Stimulated activated CD8-positive, alpha-beta memory T cell treated with anti-CD3 and anti-CD28 coated beads, Interleukin-7, amount 100 ng/mL, for 1 hour (primary cell): Measurements from ENCODE around the gene TRIM17.

Experiments
- DNase-seq, 2 donors: peaks; one replicate each; pipeline ENCODE4 v3.0.0-alpha.2; 2020; ENCODE audit warnings: low read depth in 2 of 2

TRIM17 gene

GRCh38 chr1:228378873-228379460 is 37.7 kb downstream of the TRIM17 start:
- DNase-seq, result no peak

GRCh38 chr1:228378090-228378872 is 38.4 kb downstream of the TRIM17 start:
- peak in 1 of 2 donors; percentile 7 for DNase-seq

GRCh38 chr1:228377664-228378089 is 39.0 kb downstream of the TRIM17 start:
- no peak for DNase-seq

- no peak for DNase-seq
Observed at GRCh38 chr1:228376651-228377631, 39.7 kb downstream of the TRIM17 start.

GRCh38 chr1:228376262-228376628 is 40.4 kb downstream of the TRIM17 start:
- DNase-seq, result no peak

GRCh38 chr1:228375578-228376261 is 40.9 kb downstream of the TRIM17 start:
- DNase-seq, result no peak

GRCh38 chr1:228374711-228375577 is 41.7 kb downstream of the TRIM17 start:
- DNase-seq, result no peak

GRCh38 chr1:228373681-228374571 is 42.7 kb downstream of the TRIM17 start:
- DNase-seq, result no peak

- DNase-seq, result no peak
Observed at GRCh38 chr1:228373004-228373680, 43.5 kb downstream of the TRIM17 start.

GRCh38 chr1:228372183-228373003 is 44.3 kb downstream of the TRIM17 start:
- no peak for DNase-seq

- DNase-seq, result no peak
Observed at GRCh38 chr1:228371741-228372182, 44.9 kb downstream of the TRIM17 start.

- DNase-seq, result no peak
Observed at GRCh38 chr1:228370941-228371740, 45.5 kb downstream of the TRIM17 start.

GRCh38 chr1:228370439-228370940 is 46.2 kb downstream of the TRIM17 start:
- no peak for DNase-seq

GRCh38 chr1:228369608-228370438 is 46.8 kb downstream of the TRIM17 start:
- DNase-seq, result no peak

GRCh38 chr1:228368801-228369607 is 47.7 kb downstream of the TRIM17 start:
- no peak for DNase-seq
